ENCODE measurements around the gene METTL23. TPM values are rescaled to one million over a fixed set of nuclear protein-coding genes. Genes with fewer than 3 reads are reported as not detected.

METTL23 gene
- total RNA-seq, 4 donors from 2014 or later = 11.2 to 34.1 (median 24.7) TPM; not detected in 1

DNA sequence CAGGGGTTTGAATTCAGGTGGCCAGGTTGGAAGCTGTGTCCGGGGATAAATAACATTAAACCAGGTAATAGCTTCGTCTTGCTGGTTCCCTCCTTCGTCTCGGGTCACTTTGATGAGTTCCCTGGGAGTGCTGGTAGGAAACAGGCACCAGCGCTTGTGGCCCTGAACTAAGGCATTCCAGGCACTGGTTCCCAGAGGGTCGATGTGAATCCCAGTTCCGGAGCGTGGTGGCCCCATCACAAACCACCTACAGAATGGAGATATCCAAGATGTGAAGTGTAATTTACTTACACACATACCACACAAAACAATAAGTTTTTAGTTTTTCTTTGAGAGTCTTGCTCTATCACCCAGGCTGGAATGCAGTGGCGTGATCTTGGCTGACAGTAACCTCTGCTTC, 2.8 kb upstream of the METTL23 start:
- Histone ChIP-seq H3K27me3 (no peaks in the 10 kb centered on the region), H3K9me3 (no peaks in the 10 kb centered on the region), H3K36me3 (peaks cover 0 to 47% (median 24%) of the 10 kb centered on the region in 4 donors), H3K4me1 (peaks cover 20 to 47% (median 33%) of the 10 kb centered on the region in 4 donors), H3K4me3 (no peak overlapping the region), H3K27ac (no peak overlapping the region)
- no peak for TF ChIP-seq POLR2A (IDR thresholded peaks at IDR 0.05)
- no peak for TF ChIP-seq EP300 (IDR thresholded peaks at IDR 0.05; ENCODE audit: low read depth)
- TF ChIP-seq POLR2AphosphoS5 (IDR thresholded peaks at IDR 0.05) = no peak
- TF ChIP-seq, protein P1, sequence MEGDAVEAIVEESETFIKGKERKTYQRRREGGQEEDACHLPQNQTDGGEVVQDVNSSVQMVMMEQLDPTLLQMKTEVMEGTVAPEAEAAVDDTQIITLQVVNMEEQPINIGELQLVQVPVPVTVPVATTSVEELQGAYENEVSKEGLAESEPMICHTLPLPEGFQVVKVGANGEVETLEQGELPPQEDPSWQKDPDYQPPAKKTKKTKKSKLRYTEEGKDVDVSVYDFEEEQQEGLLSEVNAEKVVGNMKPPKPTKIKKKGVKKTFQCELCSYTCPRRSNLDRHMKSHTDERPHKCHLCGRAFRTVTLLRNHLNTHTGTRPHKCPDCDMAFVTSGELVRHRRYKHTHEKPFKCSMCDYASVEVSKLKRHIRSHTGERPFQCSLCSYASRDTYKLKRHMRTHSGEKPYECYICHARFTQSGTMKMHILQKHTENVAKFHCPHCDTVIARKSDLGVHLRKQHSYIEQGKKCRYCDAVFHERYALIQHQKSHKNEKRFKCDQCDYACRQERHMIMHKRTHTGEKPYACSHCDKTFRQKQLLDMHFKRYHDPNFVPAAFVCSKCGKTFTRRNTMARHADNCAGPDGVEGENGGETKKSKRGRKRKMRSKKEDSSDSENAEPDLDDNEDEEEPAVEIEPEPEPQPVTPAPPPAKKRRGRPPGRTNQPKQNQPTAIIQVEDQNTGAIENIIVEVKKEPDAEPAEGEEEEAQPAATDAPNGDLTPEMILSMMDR (IDR thresholded peaks at IDR 0.05) = no peak
- DNase-seq = no peak
- in situ Hi-C loops (cut with MboI; ENCODE audit: low pct_ligation_motif_present in 1 of 4, low pct_unique_long_range_greater_than_20kb in 1 of 4, low sequenced_read_pairs in 3 of 4) (loop anchor here in 1 of 4 donors (25.0 kb wide), 1 partner anchor 187 kb away; the partner anchor contains the start of genes CYGB and PRCD), intact Hi-C loops (cut with DNase I; ENCODE audit: low total_unique reads) (loop anchor here (10.0 kb wide), 1 partner anchor 939 kb away; the partner anchor contains the start of gene UNK)
- 100% methylated on average over 1 to 9 of the region's 9 CpGs for WGBS, 2 donors (ENCODE audit: low coverage in 1 of 2)

DNA sequence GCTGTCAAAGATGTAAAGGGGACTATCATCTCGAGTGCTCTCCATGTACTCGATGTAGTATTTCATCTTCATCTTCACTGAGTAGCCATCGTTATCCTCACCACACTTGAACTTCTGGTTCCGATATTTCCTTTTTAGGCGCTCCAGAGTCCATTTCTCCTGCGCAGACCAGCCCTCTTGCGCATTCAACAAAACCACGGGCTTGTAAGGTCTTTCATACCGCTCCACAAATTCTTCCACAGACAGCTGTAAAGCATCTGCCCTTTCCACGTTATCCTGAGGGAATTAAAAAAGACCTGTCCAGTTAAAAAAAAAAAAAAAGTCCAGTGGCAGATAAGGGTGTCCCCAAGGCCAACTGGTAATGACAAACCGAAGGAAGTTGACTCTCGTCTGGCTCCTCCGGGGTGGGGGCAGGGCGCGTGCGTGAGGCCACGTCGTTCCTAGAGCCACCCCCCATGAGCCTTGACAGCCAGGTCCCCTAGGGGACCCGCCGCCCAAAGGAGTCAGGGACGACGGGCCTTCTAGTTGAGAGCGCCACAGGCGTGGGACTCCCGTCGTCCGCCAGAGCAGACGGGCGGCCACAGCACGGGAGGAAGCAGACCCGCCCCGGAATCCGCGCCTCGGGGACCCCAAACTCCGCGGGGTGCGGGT, 934 bp upstream of the METTL23 start:
- no peak for TF ChIP-seq EP300 (IDR thresholded peaks at IDR 0.05; ENCODE audit: low read depth)
- TF ChIP-seq, protein P1 (IDR thresholded peaks at IDR 0.05) = no peak
- no peak for TF ChIP-seq POLR2A (IDR thresholded peaks at IDR 0.05)
- TF ChIP-seq POLR2AphosphoS5 (IDR thresholded peaks at IDR 0.05) = peak in 2 of 3 donors; percentile 2 to 18
- peaks cover 20 to 61% (median 36%) of the 10 kb centered on the region in 4 donors for H3K4me1 ChIP-seq
- intact Hi-C loops (cut with DNase I; ENCODE audit: low total_unique reads) = loop anchor here (5.0 to 10.0 kb wide), 2 partner anchors 848 to 941 kb away; partner anchors contain the start of genes TRIM47 and UNK
- in situ Hi-C loops (cut with MboI; ENCODE audit: low pct_ligation_motif_present in 1 of 4, low pct_unique_long_range_greater_than_20kb in 1 of 4, low sequenced_read_pairs in 3 of 4) = no loop called here
- H3K27ac ChIP-seq = peak overlapping the region; percentile 100
- peaks cover 0 to 29% (median 13%) of the 10 kb centered on the region in 4 donors for H3K36me3 ChIP-seq
- H3K27me3 ChIP-seq = no peaks in the 10 kb centered on the region
- 0 to 5% methylated on average over 7 to 34 of the region's 38 CpGs for WGBS, 2 donors (ENCODE audit: low coverage in 1 of 2)
- peak overlapping the region; percentile 89 to 99 (median 98) for H3K4me3 ChIP-seq
- peak; percentile 85 for DNase-seq
- H3K9me3 ChIP-seq = no peaks in the 10 kb centered on the region

DNA sequence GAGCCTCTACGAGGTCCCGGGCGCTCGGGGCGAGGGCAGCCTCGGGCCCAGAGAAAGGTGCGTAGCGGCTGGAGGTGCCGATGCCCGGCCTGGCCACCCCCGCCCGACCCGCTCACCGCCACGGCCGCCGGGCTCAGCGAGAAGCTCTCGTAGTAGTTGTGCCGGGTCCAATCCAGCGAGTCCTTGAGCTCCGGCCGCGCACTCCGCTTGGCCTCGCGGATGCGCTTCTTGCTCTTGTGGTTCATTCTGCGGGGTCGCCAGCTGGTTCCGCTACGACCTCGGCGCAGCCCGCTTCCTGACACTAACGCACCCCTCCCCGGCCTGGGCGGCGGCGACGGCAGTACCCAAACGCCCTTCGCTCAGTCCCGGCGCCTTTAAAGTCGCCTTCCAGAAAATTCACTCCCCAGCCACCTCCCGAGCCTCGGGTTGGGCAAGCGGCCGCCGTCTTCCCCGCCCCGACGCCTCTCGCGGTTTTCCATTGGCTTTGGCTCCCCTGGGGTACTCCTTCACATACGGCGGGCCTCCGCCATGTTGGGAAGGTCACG, 336 bp upstream of the METTL23 start, which contains the start of gene JMJD6:
TSS of gene JMJD6 (minus strand) at position 376 of the 545 bp plus-strand sequence. CDS start at position 245, 131 bp downstream.
- Histone ChIP-seq H3K4me3 (peak within 1 kb of the TSS; percentile 89 to 99 (median 98)), H3K4me1 (peaks cover 21 to 65% (median 36%) of the 10 kb centered on the region in 4 donors), H3K27ac (peak within 1 kb of the TSS; percentile 100), H3K27me3 (no peaks in the 10 kb centered on the region), H3K36me3 (peaks cover 0 to 25% (median 10%) of the 10 kb centered on the region in 4 donors), H3K9me3 (no peaks in the 10 kb centered on the region)
- intact Hi-C loops (cut with DNase I; ENCODE audit: low total_unique reads) (loop anchor here (5.0 to 10.0 kb wide), 2 partner anchors 849 to 942 kb away; partner anchors contain the start of genes TRIM47 and UNK), in situ Hi-C loops (cut with MboI; ENCODE audit: low pct_ligation_motif_present in 1 of 4, low pct_unique_long_range_greater_than_20kb in 1 of 4, low sequenced_read_pairs in 3 of 4) (no loop called here)
- DNase-seq = peak; percentile 98
- WGBS, 2 donors (ENCODE audit: low coverage in 1 of 2) = 0% methylated on average over 49 of the region's 60 CpGs; no CpG with 5 or more reads in 1 of the 2 donors
- TF ChIP-seq POLR2AphosphoS5 (IDR thresholded peaks at IDR 0.05) (peak; percentile 97), POLR2A (IDR thresholded peaks at IDR 0.05) (peak; percentile 98)
- TF ChIP-seq, protein P1 (IDR thresholded peaks at IDR 0.05) = no peak

All from transverse colon (tissue), 4 donors.